Muscle layer of duodenum (tissue), 2 donors: Measurements from ENCODE around the gene RAX2.

Experiments
- H3K27ac ChIP-seq: one replicate; pipeline ENCODE4 v1.7.0; 2013; ENCODE audit warnings: mild to moderate bottlenecking, low read length
- H3K27me3 ChIP-seq: one replicate; pipeline ENCODE4 v1.7.0; 2013; ENCODE audit warnings: low read depth, mild to moderate bottlenecking, control low read depth, low read length
- H3K36me3 ChIP-seq, 2 donors: one replicate each; pipeline ENCODE4 v1.7.0; 2013; ENCODE audit warnings: low read length in 2 of 2, control low read depth in 1 of 2, mild to moderate bottlenecking in 1 of 2; ENCODE audit not compliant: insufficient read depth in 2 of 2, control insufficient read depth in 1 of 2
- H3K4me1 ChIP-seq, 2 donors: one replicate each; pipeline ENCODE4 v1.7.0; 2013; ENCODE audit warnings: low read length in 2 of 2, mild to moderate bottlenecking in 2 of 2, control low read depth in 1 of 2, moderate library complexity in 1 of 2; ENCODE audit not compliant: insufficient read depth in 2 of 2, control insufficient read depth in 1 of 2
- H3K4me3 ChIP-seq, 2 donors: one replicate each; pipeline ENCODE4 v1.7.0; 2013; ENCODE audit warnings: low read length in 2 of 2, low read depth in 1 of 2, mild to moderate bottlenecking in 1 of 2
- H3K9me3 ChIP-seq, 2 donors: one replicate each; pipeline ENCODE4 v1.7.0; 2013; ENCODE audit warnings: low read length in 2 of 2, control low read depth in 1 of 2, mild to moderate bottlenecking in 1 of 2; ENCODE audit not compliant: control insufficient read depth in 1 of 2
- donor health status: healthy.

RAX2 gene

DNA sequence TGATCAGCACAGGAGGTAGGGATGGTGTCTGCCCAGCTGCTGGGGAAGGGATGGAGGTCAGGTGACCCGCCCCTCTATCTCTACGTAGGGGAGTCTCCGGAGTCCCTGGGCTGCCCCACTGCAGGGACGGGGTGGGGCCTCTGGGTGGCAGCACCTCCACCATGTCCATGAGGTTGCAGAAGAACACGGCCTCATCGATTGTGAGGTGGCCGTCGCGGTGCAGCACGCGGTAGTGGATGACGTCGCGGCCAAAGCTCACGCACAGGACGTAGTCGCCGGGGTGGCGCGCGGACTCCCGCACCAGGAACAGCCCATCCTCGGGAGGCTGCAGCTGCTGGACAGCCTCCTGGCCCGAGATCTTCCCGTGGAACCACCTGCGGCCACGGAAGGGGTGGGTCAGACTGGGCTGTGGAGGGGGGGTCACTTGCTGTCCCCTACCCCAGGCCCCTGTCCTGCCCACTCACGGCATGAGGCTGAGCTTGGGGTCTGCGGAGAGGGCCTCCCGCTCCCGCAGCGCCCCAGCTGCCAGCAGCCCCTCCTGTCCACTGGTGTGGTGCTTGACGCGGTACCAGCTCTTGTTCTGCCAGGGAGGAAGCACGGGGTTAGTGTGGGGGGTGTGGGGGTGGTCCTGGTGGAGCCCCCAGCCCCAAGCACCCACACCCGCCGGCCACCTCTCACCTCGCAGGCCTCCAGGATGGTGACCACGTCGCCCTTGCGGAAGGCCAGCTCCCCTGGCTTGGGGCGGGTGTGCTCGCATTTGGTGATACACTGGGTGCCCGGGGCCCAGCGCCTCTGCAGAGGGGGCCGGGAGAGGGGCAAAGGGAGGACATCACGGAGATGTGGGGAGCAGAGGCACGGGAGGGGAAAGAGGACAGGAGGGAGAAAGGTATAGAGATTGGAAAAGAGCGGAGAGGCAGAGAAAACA lies 11.9 kb upstream of the RAX2 start:
- peaks cover 12 to 25% of the 10 kb centered on the region in 2 donors for H3K9me3 ChIP-seq
- no peak overlapping the region for H3K4me3 ChIP-seq
- H3K4me1 ChIP-seq: peaks cover 0 to 14% of the 10 kb centered on the region in 2 donors
- H3K27me3 ChIP-seq: no peaks in the 10 kb centered on the region
- no peaks in the 10 kb centered on the region for H3K36me3 ChIP-seq
- H3K27ac ChIP-seq: no peak overlapping the region

DNA sequence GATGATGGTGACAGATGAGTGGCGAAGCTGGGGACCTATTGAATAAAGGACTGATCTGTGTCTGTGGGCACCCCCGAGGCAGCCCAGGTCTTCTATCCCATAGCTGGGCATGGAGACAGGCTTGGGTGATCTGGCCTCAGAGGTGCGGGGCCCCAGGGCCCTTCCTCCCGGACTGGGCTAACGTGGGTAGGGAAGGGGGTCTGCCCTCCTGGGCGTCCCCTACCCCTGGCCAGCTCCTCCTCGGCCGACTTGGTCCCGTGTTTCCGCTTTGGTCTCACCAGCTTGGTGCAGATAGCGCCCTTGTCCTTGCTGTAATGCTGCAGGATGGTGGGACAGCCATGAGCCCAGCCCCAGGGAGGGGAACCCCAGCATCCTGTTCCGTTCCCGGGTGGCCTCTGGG lies 10.9 kb upstream of the RAX2 start:
- Histone ChIP-seq H3K36me3 (no peaks in the 10 kb centered on the region), H3K27ac (no peak overlapping the region), H3K27me3 (no peaks in the 10 kb centered on the region), H3K4me1 (peaks cover 0 to 14% of the 10 kb centered on the region in 2 donors), H3K9me3 (peaks cover 12 to 25% of the 10 kb centered on the region in 2 donors), H3K4me3 (peak overlapping the region in 1 of 2 donors; percentile 34)

DNA sequence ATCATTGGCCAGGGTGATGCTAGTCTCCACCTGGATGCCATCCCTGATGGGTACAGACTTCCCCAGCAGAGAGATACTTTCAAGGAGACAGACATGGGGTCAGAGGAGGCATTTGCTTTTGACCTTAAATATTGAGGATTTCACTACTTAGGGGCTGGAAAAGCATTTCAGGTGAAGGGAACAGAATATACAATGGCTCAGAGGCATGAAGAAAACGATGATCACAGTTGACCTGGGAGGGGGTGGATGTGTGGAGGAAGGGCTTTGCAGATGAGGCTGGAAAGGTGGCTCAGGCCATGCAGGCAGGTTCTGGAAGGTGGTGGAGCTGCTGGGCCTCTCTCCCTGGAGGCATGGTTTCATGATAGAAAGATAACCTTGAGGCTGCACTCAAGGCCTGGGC lies 10.3 kb upstream of the RAX2 start:
- Histone ChIP-seq H3K9me3 (peaks cover 12 to 25% of the 10 kb centered on the region in 2 donors), H3K27me3 (no peaks in the 10 kb centered on the region), H3K4me1 (peaks cover 0 to 14% of the 10 kb centered on the region in 2 donors), H3K27ac (no peak overlapping the region), H3K4me3 (peak overlapping the region in 1 of 2 donors; percentile 34), H3K36me3 (no peaks in the 10 kb centered on the region)

DNA sequence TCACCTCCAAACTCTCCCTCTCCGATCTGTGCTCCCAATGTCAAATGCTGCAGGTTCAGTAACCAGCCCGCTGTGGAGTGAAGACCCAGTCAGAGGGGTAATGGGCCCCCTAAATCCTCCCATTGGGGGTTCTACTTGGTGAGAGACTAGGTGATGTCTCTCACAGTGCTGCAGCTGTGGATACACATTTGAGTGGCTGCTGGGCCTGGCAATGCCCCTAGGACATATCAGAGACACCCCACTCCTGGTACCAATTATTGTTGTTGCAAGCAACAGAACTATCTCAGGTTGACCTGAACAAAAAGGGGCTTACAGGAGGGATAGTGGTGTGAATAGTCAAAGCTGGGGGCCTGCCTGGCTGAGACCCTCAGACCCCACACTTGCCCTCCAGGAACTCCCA lies 9.6 kb upstream of the RAX2 start:
- no peaks in the 10 kb centered on the region for H3K36me3 ChIP-seq
- H3K4me3 ChIP-seq: peak overlapping the region in 1 of 2 donors; percentile 34
- no peaks in the 10 kb centered on the region for H3K27me3 ChIP-seq
- peaks cover 0 to 14% of the 10 kb centered on the region in 2 donors for H3K4me1 ChIP-seq
- no peak overlapping the region for H3K27ac ChIP-seq
- H3K9me3 ChIP-seq: peaks cover 12 to 25% of the 10 kb centered on the region in 2 donors

DNA sequence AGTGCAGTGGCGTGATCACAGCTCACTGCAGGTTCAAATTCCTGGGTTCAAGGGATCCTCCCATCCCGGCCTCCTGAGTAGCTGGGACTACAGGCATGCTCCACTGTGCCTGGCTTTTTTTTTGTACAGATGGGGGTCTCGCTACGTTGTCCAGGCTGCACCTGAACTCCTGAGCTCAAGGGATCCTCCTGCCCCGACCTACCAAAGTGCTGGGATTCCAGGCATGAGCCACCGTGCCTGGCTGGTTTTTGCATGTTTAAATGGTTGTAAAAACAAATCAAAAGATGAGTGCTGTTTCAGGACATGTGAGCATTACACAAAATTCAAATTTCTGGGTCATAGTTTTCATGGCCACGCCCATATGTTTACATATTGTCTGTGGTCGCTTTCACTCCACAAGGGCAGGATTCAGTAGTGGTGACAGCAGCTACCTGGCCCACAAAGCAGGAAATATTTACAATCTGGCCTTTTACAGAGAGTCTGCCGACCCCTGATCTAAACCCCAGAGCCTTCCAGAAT lies 8.8 kb upstream of the RAX2 start:
- Histone ChIP-seq H3K36me3 (no peaks in the 10 kb centered on the region), H3K4me3 (no peak overlapping the region), H3K27ac (no peak overlapping the region), H3K9me3 (peaks cover 12 to 25% of the 10 kb centered on the region in 2 donors), H3K4me1 (peaks cover 0 to 11% of the 10 kb centered on the region in 2 donors), H3K27me3 (no peaks in the 10 kb centered on the region)

DNA sequence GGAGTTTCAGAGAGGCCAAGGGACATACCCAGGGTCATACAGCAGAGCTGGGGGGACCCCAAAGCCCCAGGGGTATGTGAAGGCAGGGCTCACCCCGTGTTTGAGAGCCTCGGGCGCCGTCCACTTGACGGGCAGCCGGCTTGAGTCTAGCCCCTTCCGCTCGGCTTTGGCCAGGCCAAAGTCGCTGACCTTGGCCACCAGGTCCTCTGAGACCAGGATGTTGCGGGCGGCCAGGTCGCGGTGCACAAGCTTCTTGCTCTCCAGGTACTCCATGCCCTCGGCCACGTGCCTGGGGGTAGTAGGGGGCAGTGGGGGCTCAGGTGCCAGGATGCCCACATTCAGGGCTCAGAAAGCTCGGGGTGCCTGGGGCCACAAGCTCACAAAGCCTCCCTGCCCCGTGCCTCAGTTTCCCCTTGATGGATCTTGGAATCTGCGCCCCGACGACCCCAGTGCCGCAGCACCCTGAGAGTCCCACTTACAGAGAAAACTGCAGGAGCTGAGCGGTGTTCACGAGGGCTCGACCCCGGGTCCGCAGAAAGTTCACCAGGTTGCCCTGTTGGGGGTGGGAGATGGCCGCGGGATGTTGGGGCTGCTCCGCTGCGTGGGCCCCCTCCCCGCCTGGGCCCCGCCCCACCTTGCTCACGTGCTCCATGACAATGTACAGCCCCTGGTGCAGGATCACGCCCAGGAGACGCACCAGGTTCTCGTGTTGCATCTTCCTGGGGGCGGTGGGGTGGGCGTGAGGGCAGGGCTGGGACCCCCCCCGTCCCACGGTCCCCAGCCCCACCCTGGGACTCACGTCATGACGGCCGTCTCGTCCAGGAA lies 7.1 kb upstream of the RAX2 start:
- Histone ChIP-seq H3K4me3 (no peak overlapping the region), H3K27ac (no peak overlapping the region), H3K4me1 (no peaks in the 10 kb centered on the region), H3K36me3 (no peaks in the 10 kb centered on the region), H3K9me3 (peaks cover 12 to 25% of the 10 kb centered on the region in 2 donors), H3K27me3 (no peaks in the 10 kb centered on the region)

DNA sequence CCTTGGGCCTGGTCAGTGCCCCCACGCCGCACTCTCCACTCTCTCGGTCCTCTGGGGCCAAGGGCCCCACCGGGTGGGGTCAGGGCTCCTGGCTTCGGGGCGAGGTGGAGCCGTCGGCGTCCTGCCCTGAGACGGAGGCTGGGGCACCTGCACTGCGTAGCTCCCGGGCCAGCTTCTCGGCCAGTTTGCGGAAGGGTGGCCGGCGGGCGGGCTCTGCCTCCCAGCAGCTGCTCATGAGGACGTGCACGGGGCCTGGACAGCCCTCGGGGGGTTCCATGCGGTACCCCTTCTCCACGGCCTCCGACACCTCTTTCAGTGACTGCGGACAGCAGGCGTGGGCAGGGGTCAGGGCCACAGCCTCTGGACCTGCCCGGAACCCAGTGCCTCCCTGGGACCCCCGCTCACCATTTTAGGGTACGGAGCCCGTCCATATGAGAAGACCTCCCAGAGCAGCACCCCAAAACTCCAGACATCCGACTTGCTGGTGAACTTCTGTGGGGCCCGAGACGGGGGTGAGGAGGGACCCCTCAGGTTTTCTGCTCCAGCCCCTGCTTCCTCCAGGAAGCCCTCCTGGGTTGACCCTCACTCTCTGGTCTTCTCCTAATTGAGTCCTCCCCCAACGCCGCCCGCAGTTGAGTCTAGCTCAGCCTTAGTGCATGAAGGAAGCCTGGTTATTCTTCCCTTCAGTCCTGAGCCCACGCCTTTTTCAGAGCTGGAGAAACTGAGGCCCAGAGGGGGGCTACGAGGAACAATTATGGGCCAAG lies 6.3 kb upstream of the RAX2 start:
- H3K4me3 ChIP-seq: no peak overlapping the region
- H3K9me3 ChIP-seq: peaks cover 12 to 25% of the 10 kb centered on the region in 2 donors

DNA sequence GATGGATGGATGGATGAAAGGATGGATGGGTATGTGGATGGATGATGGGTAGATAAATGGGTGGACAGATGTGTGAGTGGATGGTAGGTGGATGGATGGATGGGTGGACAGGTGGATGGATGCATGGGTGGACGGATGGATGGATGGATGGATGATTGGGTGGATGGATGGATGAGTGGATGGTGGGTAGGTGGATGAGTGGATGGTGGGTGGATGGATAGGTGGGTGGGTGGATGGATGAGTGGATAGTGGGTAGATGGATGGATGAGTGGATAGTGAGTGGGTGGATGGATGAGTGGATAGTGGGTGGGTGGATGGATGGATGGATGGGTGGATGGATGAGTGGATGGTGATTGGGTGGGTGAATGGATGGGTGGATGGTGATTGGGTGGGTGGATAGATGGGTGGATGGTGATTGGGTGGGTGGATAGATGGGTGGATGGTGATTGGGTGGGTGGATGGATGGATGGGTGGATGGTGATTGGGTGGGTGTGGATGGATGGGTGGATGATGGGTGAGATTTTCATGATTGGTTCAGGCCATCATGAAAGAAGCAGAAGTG lies 4.5 kb upstream of the RAX2 start:
- Histone ChIP-seq H3K9me3 (peaks cover 2 to 10% of the 10 kb centered on the region in 2 donors), H3K27ac (no peak overlapping the region), H3K27me3 (no peaks in the 10 kb centered on the region), H3K36me3 (no peaks in the 10 kb centered on the region), H3K4me1 (no peaks in the 10 kb centered on the region), H3K4me3 (no peak overlapping the region)

More for the DNA sequence above, 6.3 kb upstream of the RAX2 start:
- H3K27me3 ChIP-seq: no peaks in the 10 kb centered on the region
- H3K36me3 ChIP-seq: no peaks in the 10 kb centered on the region
- no peaks in the 10 kb centered on the region for H3K4me1 ChIP-seq
- no peak overlapping the region for H3K27ac ChIP-seq

DNA sequence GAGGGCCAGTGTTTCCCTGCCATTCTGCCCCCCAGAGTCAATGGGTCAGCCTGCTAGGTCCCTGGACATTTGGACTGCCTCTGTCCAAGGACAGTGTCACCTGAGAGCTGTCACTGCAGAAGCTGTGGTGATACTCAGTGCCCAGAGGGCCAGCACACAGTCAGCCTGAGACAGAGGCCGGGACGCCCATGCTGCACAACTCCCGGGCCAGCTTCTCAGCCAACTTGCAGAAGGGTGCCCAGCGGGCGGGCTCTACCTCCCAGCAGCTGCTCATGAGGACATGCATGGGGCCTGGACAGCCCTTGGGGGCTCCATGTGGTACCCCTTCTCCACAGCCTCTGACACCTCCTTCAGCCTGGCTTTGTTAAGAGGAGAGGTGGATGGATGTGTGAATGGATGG lies 3.8 kb upstream of the RAX2 start:
- Histone ChIP-seq H3K36me3 (no peaks in the 10 kb centered on the region), H3K27ac (no peak overlapping the region), H3K4me1 (no peaks in the 10 kb centered on the region), H3K9me3 (peaks cover 0 to 3% of the 10 kb centered on the region in 2 donors), H3K27me3 (no peaks in the 10 kb centered on the region), H3K4me3 (no peak overlapping the region)

DNA sequence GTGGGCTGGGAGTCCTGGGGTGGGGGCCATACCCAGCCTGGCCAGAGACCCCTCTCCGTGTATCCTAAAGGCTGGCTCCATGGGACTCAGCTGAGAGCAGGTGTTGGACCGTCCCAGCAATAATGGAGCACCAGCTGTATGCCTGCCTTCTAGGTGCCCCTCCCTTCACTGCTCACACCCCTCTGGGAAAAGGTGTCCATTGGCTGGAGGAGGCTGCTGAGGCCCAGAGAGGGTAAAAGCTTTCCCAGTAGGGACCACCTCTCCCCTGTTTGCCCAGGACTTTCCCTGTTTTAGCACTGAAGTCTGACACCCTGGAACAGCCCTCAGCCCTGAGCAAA lies 3.3 kb upstream of the RAX2 start:
- Histone ChIP-seq H3K4me3 (no peak overlapping the region), H3K36me3 (no peaks in the 10 kb centered on the region), H3K27ac (no peak overlapping the region), H3K4me1 (no peaks in the 10 kb centered on the region), H3K9me3 (no peaks in the 10 kb centered on the region), H3K27me3 (no peaks in the 10 kb centered on the region)
